ENCODE measurements around the gene MISFA.

- TF ChIP-seq REST (IDR thresholded peaks at IDR 0.05; ENCODE audit: insufficient read depth in 1 of 2, low read depth in 2 of 2, low read length in 2 of 2), result no peak
- TF ChIP-seq POLR2AphosphoS5 (IDR thresholded peaks at IDR 0.05; ENCODE audit: low read depth, low read length), result no peak
Measured at GRCh38 chr11:18580113-18580766, 19.3 kb upstream of the MISFA start.
